TTC549 (cell line): ENCODE results near the gene LEPROT.

Experiments used
- FAIRE-seq: peaks from 2 replicates; lab custom pipeline; 2012; peaks lifted over from hg19 to GRCh38; lab: Jason Lieb, UNC

The LEPROT gene

GRCh38 chr1:65477414-65478378, 57.2 kb downstream of the LEPROT start:
- FAIRE-seq = no peak

- FAIRE-seq = no peak
Observed at GRCh38 chr1:65478379-65479026, 58.0 kb downstream of the LEPROT start.

- FAIRE-seq = no peak
Observed at GRCh38 chr1:65479554-65480204, 59.2 kb downstream of the LEPROT start.

DNA sequence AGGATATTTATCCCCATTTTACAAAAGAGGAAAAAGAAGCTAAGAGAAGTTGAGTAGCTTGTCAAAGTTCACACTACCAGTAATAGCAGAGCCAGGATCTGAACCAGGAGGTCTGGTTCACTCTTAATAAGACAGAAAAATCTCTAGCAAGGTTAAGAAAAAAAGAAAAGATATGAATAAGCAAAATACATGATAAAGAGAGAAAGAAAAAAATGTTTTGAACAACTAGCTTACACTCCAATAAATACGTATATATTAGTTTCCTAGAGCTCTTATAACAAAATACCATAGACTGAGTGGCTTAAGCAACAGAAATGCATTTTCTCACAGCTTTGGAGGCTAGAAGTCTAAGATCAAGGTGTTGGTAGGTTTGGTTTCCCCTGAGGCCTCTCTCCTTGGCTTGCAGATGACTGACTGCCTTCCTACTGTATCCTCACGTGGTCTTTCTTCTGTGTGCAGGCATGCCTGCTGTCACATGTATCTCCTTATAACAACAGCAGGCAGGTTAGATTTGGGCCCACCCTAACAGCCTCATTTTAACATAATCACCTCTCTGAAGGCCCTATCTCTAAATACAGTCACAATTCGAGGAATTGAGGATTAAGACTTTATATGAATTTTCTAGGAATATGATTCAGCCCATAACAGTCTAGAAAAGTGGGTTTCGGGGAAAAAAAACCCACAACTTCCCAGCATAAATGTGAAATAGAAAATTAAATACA, 60.4 kb downstream of the LEPROT start:
- FAIRE-seq = no peak

DNA sequence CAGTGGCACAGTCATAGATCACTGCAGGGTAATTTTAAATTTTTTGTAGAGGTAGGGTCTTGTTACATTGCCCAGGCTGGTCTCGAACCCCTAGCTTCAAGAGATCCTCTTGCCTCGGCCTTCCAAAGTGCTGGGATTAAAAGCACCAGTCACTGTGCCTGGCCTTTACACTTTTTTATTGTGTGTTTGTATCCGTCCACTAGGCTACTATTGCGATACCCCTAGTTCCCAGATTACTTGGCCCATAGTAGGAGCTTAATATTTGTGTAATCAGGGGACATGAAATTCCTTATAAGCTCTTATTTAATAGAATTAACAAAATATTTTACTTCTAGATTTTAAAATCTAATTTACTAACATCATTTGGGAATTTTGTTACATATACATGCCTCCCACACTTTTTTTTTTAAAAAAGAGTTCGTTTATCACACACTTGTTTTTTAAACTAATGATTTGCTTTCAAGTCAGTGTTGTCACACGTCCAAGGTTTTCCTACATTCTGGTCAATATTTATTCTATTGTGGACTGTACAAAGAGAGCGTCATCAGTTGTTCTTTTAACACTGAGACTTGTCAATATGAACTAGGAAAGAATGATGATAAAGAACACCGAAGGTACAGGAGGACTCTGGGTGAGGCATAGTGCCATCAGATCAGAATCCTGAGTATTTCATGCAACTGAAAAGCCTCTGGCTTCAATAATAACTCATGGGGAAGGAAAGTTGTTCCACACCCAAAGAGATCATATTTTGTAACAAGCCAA, 63.7 kb downstream of the LEPROT start:
- no peak for FAIRE-seq
